ENCODE results near the gene LRR1.
"Not testable (repeated sequence)": the region's sequence is repeated elsewhere in the genome, so short reads cannot be mapped to it uniquely, and the experiment has no call there.

The LRR1 gene

GRCh38 chr14:49574038-49574437 lies 24.7 kb upstream of the LRR1 start:
- Histone ChIP-seq H3K4me3 (ENCODE audit: extremely low read depth, insufficient read depth, low read length, poor library complexity, severe bottlenecking) (no peak overlapping the region), H3K36me3 (ENCODE audit: control insufficient read depth, insufficient read depth, low read length) (peaks cover 78% of the 10 kb centered on the region), H3K27ac (ENCODE audit: low read depth, low read length, severe bottlenecking) (no peak overlapping the region), H3K4me1 (ENCODE audit: control insufficient read depth, insufficient read depth, low read length, poor library complexity, severe bottlenecking) (no peaks in the 10 kb centered on the region), H3K9me3 (ENCODE audit: control insufficient read depth, low read length) (peaks cover 10% of the 10 kb centered on the region)
- WGBS, 2 experiments (ENCODE audit: insufficient coverage in 2 of 2), result no CpG with 5 or more reads among the region's 5 CpGs

GRCh38 chr14:49578141-49578540 lies 20.6 kb upstream of the LRR1 start:
- H3K9me3 ChIP-seq (ENCODE audit: control insufficient read depth, low read length), result no peaks in the 10 kb centered on the region
- no peaks in the 10 kb centered on the region for H3K4me1 ChIP-seq (ENCODE audit: control insufficient read depth, insufficient read depth, low read length, poor library complexity, severe bottlenecking)
- H3K4me3 ChIP-seq (ENCODE audit: extremely low read depth, insufficient read depth, low read length, poor library complexity, severe bottlenecking), result no peak overlapping the region
- peaks cover 80% of the 10 kb centered on the region for H3K36me3 ChIP-seq (ENCODE audit: control insufficient read depth, insufficient read depth, low read length)
- no peak overlapping the region for H3K27ac ChIP-seq (ENCODE audit: low read depth, low read length, severe bottlenecking)
- no CpG with 5 or more reads among the region's 1 CpG for WGBS, 2 experiments (ENCODE audit: insufficient coverage in 2 of 2)

- no peak overlapping the region for H3K27ac ChIP-seq (ENCODE audit: low read depth, low read length, severe bottlenecking)
- H3K36me3 ChIP-seq (ENCODE audit: control insufficient read depth, insufficient read depth, low read length), result peaks cover 78% of the 10 kb centered on the region
- WGBS, 2 experiments (ENCODE audit: insufficient coverage in 2 of 2), result 100% methylated on average over 1 to 2 of the region's 2 CpGs
- H3K9me3 ChIP-seq (ENCODE audit: control insufficient read depth, low read length), result no peaks in the 10 kb centered on the region
- H3K4me3 ChIP-seq (ENCODE audit: extremely low read depth, insufficient read depth, low read length, poor library complexity, severe bottlenecking), result no peak overlapping the region
- H3K4me1 ChIP-seq (ENCODE audit: control insufficient read depth, insufficient read depth, low read length, poor library complexity, severe bottlenecking), result no peaks in the 10 kb centered on the region
Measured at GRCh38 chr14:49579841-49580240, 18.9 kb upstream of the LRR1 start.

- H3K36me3 ChIP-seq (ENCODE audit: control insufficient read depth, insufficient read depth, low read length), result peaks cover 63% of the 10 kb centered on the region
- no peak overlapping the region for H3K27ac ChIP-seq (ENCODE audit: low read depth, low read length, severe bottlenecking)
- H3K4me3 ChIP-seq (ENCODE audit: extremely low read depth, insufficient read depth, low read length, poor library complexity, severe bottlenecking), result no peak overlapping the region
- no peaks in the 10 kb centered on the region for H3K4me1 ChIP-seq (ENCODE audit: control insufficient read depth, insufficient read depth, low read length, poor library complexity, severe bottlenecking)
- WGBS, 2 experiments (ENCODE audit: insufficient coverage in 2 of 2), result 94 to 96% methylated on average over 5 to 7 of the region's 9 CpGs
- no peaks in the 10 kb centered on the region for H3K9me3 ChIP-seq (ENCODE audit: control insufficient read depth, low read length)
Measured at GRCh38 chr14:49581209-49582112, 17.3 kb upstream of the LRR1 start.

GRCh38 chr14:49582113-49582977 lies 16.4 kb upstream of the LRR1 start:
- H3K4me3 ChIP-seq (ENCODE audit: extremely low read depth, insufficient read depth, low read length, poor library complexity, severe bottlenecking), result no peak overlapping the region

GRCh38 chr14:49583629-49584028 lies 15.1 kb upstream of the LRR1 start:
- peaks cover 46% of the 10 kb centered on the region for H3K36me3 ChIP-seq (ENCODE audit: control insufficient read depth, insufficient read depth, low read length)
- H3K9me3 ChIP-seq (ENCODE audit: control insufficient read depth, low read length), result no peaks in the 10 kb centered on the region
- H3K4me1 ChIP-seq (ENCODE audit: control insufficient read depth, insufficient read depth, low read length, poor library complexity, severe bottlenecking), result no peaks in the 10 kb centered on the region
- 83 to 91% methylated on average over 1 to 2 of the region's 6 CpGs for WGBS, 2 experiments (ENCODE audit: insufficient coverage in 2 of 2)
- no peak overlapping the region for H3K27ac ChIP-seq (ENCODE audit: low read depth, low read length, severe bottlenecking)
- peak overlapping the region; percentile 80 for H3K4me3 ChIP-seq (ENCODE audit: extremely low read depth, insufficient read depth, low read length, poor library complexity, severe bottlenecking)

More at GRCh38 chr14:49582113-49582977, 16.4 kb upstream of the LRR1 start:
- Histone ChIP-seq H3K36me3 (ENCODE audit: control insufficient read depth, insufficient read depth, low read length) (peaks cover 54% of the 10 kb centered on the region), H3K27ac (ENCODE audit: low read depth, low read length, severe bottlenecking) (no peak overlapping the region), H3K9me3 (ENCODE audit: control insufficient read depth, low read length) (no peaks in the 10 kb centered on the region), H3K4me1 (ENCODE audit: control insufficient read depth, insufficient read depth, low read length, poor library complexity, severe bottlenecking) (no peaks in the 10 kb centered on the region)
- 90 to 93% methylated on average over 3 of the region's 4 CpGs for WGBS, 2 experiments (ENCODE audit: insufficient coverage in 2 of 2)

GRCh38 chr14:49584058-49584457 lies 14.7 kb upstream of the LRR1 start:
- 87 to 92% methylated on average over 11 of the region's 11 CpGs for WGBS, 2 experiments (ENCODE audit: insufficient coverage in 2 of 2)
- no peaks in the 10 kb centered on the region for H3K9me3 ChIP-seq (ENCODE audit: control insufficient read depth, low read length)
- no peaks in the 10 kb centered on the region for H3K4me1 ChIP-seq (ENCODE audit: control insufficient read depth, insufficient read depth, low read length, poor library complexity, severe bottlenecking)
- H3K27ac ChIP-seq (ENCODE audit: low read depth, low read length, severe bottlenecking), result no peak overlapping the region
- H3K4me3 ChIP-seq (ENCODE audit: extremely low read depth, insufficient read depth, low read length, poor library complexity, severe bottlenecking), result peak overlapping the region; percentile 80
- peaks cover 42% of the 10 kb centered on the region for H3K36me3 ChIP-seq (ENCODE audit: control insufficient read depth, insufficient read depth, low read length)

- H3K27ac ChIP-seq (ENCODE audit: low read depth, low read length, severe bottlenecking), result peak overlapping the region; percentile 86
- H3K9me3 ChIP-seq (ENCODE audit: control insufficient read depth, low read length), result not testable (repeated sequence)
- whole genome bisulfite sequencing, 2 experiments (ENCODE audit: insufficient coverage in 2 of 2), result 3 to 4% methylated on average over 26 of the region's 32 CpGs
Measured at GRCh38 chr14:49584981-49585640, 13.6 kb upstream of the LRR1 start.

GRCh38 chr14:49585803-49586672 lies 12.7 kb upstream of the LRR1 start, which contains the start of gene RPS29:
Gene RPS29 (minus strand): TSS chr14:49586380. CDS start chr14:49586346, 34 bp downstream.
- H3K27ac ChIP-seq (ENCODE audit: low read depth, low read length, severe bottlenecking), result peak within 1 kb of the TSS; percentile 86
- peak within 1 kb of the TSS; percentile 80 for H3K4me3 ChIP-seq (ENCODE audit: extremely low read depth, insufficient read depth, low read length, poor library complexity, severe bottlenecking)
- H3K4me1 ChIP-seq (ENCODE audit: control insufficient read depth, insufficient read depth, low read length, poor library complexity, severe bottlenecking), result no peaks in the 10 kb centered on the region
- H3K36me3 ChIP-seq (ENCODE audit: control insufficient read depth, insufficient read depth, low read length), result peaks cover 36% of the 10 kb centered on the region
- 0% methylated on average over 40 to 42 of the region's 55 CpGs for WGBS, 2 experiments (ENCODE audit: insufficient coverage in 2 of 2)
- no peaks in the 10 kb centered on the region for H3K9me3 ChIP-seq (ENCODE audit: control insufficient read depth, low read length)

More at GRCh38 chr14:49584981-49585640, 13.6 kb upstream of the LRR1 start:
- Histone ChIP-seq H3K4me3 (ENCODE audit: extremely low read depth, insufficient read depth, low read length, poor library complexity, severe bottlenecking) (peak overlapping the region; percentile 80), H3K36me3 (ENCODE audit: control insufficient read depth, insufficient read depth, low read length) (peaks cover 38% of the 10 kb centered on the region)
- not testable (repeated sequence) for H3K4me1 ChIP-seq (ENCODE audit: control insufficient read depth, insufficient read depth, low read length, poor library complexity, severe bottlenecking)

Measured in mesodermal cell (in vitro differentiated cells).